Panc1 (cell line): ENCODE measurements around the gene GTPBP10. TPM values are rescaled to one million over a fixed set of nuclear protein-coding genes. Genes with fewer than 3 reads are reported as not detected.

Experiments used
- ATAC-seq: fragments of 200-7000 bp; cut with Tn5 transposase; 2 replicates; pipeline ENCODE4 v1.9.1; 2020; ENCODE audit warnings: mild to moderate bottlenecking, moderate library complexity
- BruUV-seq: library from RNA; stranded (reverse); fragments of 400-500 nt; replicated peaks from 2 replicates; lab custom pipeline; 2021; lab: Mats Ljungman, UMichigan
- CTCF ChIA-PET: fragments of 300-600 bp; sonication (Branson Sonifier 250); formaldehyde crosslinking; loops from one replicate; lab custom pipeline; 2022; ENCODE audit warnings: antibody characterized with exemption; lab: Charles Lee
- POLR2A ChIA-PET: fragments of 300-600 bp; sonication (Branson Sonifier 250); formaldehyde crosslinking; loops from one replicate; lab custom pipeline; 2022; ENCODE audit warnings: antibody characterized with exemption; lab: Charles Lee
- DNase-seq: peaks from one replicate; pipeline ENCODE4 v3.0.0-alpha.2; 2010; ENCODE audit warnings: low read depth, low spot score
- H3K27ac ChIP-seq: 2 replicates; pipeline ENCODE4 v1.5.1; 2011; ENCODE audit warnings: mild to moderate bottlenecking, low read length, inconsistent platforms
- H3K27me3 ChIP-seq: fragments of 200-500 bp; sonication (Bioruptor generic); 2 replicates; pipeline ENCODE4 v1.6.0; 2014; ENCODE audit warnings: low read length, inconsistent platforms; ENCODE audit not compliant: control insufficient read depth, insufficient read depth
- H3K36me3 ChIP-seq: fragments of 200-500 bp; sonication (Bioruptor generic); 2 replicates; pipeline ENCODE4 v1.5.1; 2014; ENCODE audit warnings: inconsistent platforms, mild to moderate bottlenecking, low read length, moderate library complexity; ENCODE audit not compliant: control insufficient read depth, insufficient read depth
- H3K4me1 ChIP-seq: 2 replicates; pipeline ENCODE4 v1.5.1; 2011; ENCODE audit warnings: inconsistent platforms, mild to moderate bottlenecking, low read length, moderate library complexity; ENCODE audit not compliant: control insufficient read depth, insufficient read depth
- H3K4me3 ChIP-seq, 2 experiments: 2 replicates each; pipeline ENCODE4 v1.5.1; 2011 to 2012; ENCODE audit warnings: low read depth in 2 of 2, low read length in 2 of 2, mild to moderate bottlenecking in 2 of 2, inconsistent platforms in 1 of 2, moderate library complexity in 1 of 2
- H3K9me3 ChIP-seq: fragments of 200-500 bp; sonication (Bioruptor generic); 2 replicates; pipeline ENCODE4 v1.5.1; 2014; ENCODE audit warnings: low read depth, mild to moderate bottlenecking, inconsistent platforms, low read length, moderate library complexity; ENCODE audit not compliant: control insufficient read depth, insufficient read depth
- CTCF ChIP-seq: fragments of 450-650 bp; IDR thresholded peaks from 2 replicates; pipeline ENCODE4 v1.5.1; 2017; ENCODE audit warnings: mild to moderate bottlenecking
- POLR2AphosphoS5 ChIP-seq: IDR thresholded peaks from 2 replicates; pipeline ENCODE4 v1.6.1; 2012; ENCODE audit warnings: mild to moderate bottlenecking, low read depth, low read length, moderate library complexity
- REST ChIP-seq, 2 experiments: IDR thresholded peaks; 2 replicates each; pipeline ENCODE4 v1.6.1; 2011 to 2012; ENCODE audit warnings: low read depth in 2 of 2, control low read depth in 1 of 2, low read length in 1 of 2, mild to moderate bottlenecking in 1 of 2, moderate library complexity in 1 of 2; ENCODE audit not compliant: insufficient read depth in 1 of 2
- SIN3A ChIP-seq: IDR thresholded peaks from 2 replicates; pipeline ENCODE4 v1.6.1; 2012; ENCODE audit warnings: low read depth, mild to moderate bottlenecking, low read length, moderate library complexity, borderline replicate concordance; ENCODE audit not compliant: insufficient read depth
- TCF7L2 ChIP-seq: IDR thresholded peaks from 2 replicates; pipeline ENCODE4 v1.6.1; 2011; ENCODE audit warnings: mild to moderate bottlenecking, low read depth, low read length, inconsistent platforms
- in situ Hi-C: cut with HindIII; loops from 2 replicates; pipeline ENCODE4 v1.10.0; 2016; ENCODE audit warnings: low sequenced_read_pairs, low pct_unique_long_range_greater_than_20kb
- intact Hi-C: fragments of 100-400 bp; cut with micrococcal nuclease; formaldehyde crosslinking; loops from one replicate; pipeline ENCODE4 v1.10.0; 2022; ENCODE audit not compliant: unreplicated experiment
- total RNA-seq: library from RNA; stranded (reverse); gene quantifications from one replicate; pipeline ENCODE4 v1.2.1, GENCODE V29; 2021; ENCODE audit not compliant: unreplicated experiment

GTPBP10 gene
- total RNA-seq, 1 experiment from 2014 or later: 23.7 TPM

- ChIA-PET CTCF (no interaction called here), POLR2A (no interaction called here)
- DNase-seq: no peak
- H3K36me3 ChIP-seq: no peaks in the 10 kb centered on the region
- no peak for ATAC-seq
- no TSS peak for BruUV-seq
- in situ Hi-C loops (no loop called here), intact Hi-C loops (no loop called here)
- H3K4me1 ChIP-seq: no peaks in the 10 kb centered on the region
- H3K4me3 ChIP-seq: no peak overlapping the region
- no peak overlapping the region for H3K27ac ChIP-seq
- H3K27me3 ChIP-seq: no peaks in the 10 kb centered on the region
- H3K9me3 ChIP-seq: no peaks in the 10 kb centered on the region
- TF ChIP-seq TCF7L2 (no peak), REST (IDR thresholded peaks at IDR 0.05; ENCODE audit: insufficient read depth in 1 of 2, low read depth in 2 of 2, low read length in 1 of 2) (no peak), POLR2AphosphoS5 (no peak), SIN3A (no peak), CTCF (no peak)
These were observed 45.0 kb downstream of the GTPBP10 start for GRCh38 chr7:90391488-90391887.

- no TSS peak for BruUV-seq
- POLR2A ChIA-PET: no interaction called here
- in situ Hi-C loops: no loop called here
These were observed 49.9 kb downstream of the GTPBP10 start for GRCh38 chr7:90396420-90396819.

More at GRCh38 chr7:90396420-90396819, 49.9 kb downstream of the GTPBP10 start:
- no peak for ATAC-seq
- H3K27ac ChIP-seq: no peak overlapping the region
- H3K9me3 ChIP-seq: no peaks in the 10 kb centered on the region
- DNase-seq: no peak
- H3K27me3 ChIP-seq: no peaks in the 10 kb centered on the region
- CTCF ChIA-PET: no interaction called here
- no peaks in the 10 kb centered on the region for H3K4me1 ChIP-seq
- no peak overlapping the region for H3K4me3 ChIP-seq
- no peak for TF ChIP-seq SIN3A
- TF ChIP-seq CTCF: no peak
- TF ChIP-seq REST (IDR thresholded peaks at IDR 0.05; ENCODE audit: insufficient read depth in 1 of 2, low read depth in 2 of 2, low read length in 1 of 2): no peak
- no peak for TF ChIP-seq POLR2AphosphoS5
- TF ChIP-seq TCF7L2: no peak
- intact Hi-C loops: no loop called here
- no peaks in the 10 kb centered on the region for H3K36me3 ChIP-seq
